Thyroid gland (tissue), 4 donors: ENCODE results near the gene VN1R5. TPM values are rescaled to one million over a fixed set of nuclear protein-coding genes. Genes with fewer than 3 reads are reported as not detected.

Source experiments
- small RNA-seq: library from RNA; depleted of rRNA; stranded (forward); fragments of <200 nt; gene quantifications from one replicate; pipeline ENCODE3, GENCODE V24; 2016
- total RNA-seq, 4 donors: library from RNA; depleted of rRNA; stranded (reverse); fragments of >200 nt; gene quantifications; one replicate each; pipeline ENCODE4 v1.2.3, GENCODE V29; 2016

Gene VN1R5
- total RNA-seq, 4 donors from 2014 or later: not detected

Small RNA genes within 50 kb of the gene (small RNA-seq; reads per million reads assigned to genes)
- not detected for gene RF00019

Other genes with a start within 250 kb of the VN1R5 start
- gene ZNF695, start 248.0 kb upstream of the VN1R5 start, total RNA-seq: under 1 TPM in 2 of 4 donors, not detected in 2; 0.11 to 0.24 TPM
- 1 to 10 TPM; 3.5 to 7.4 (median 4.4) TPM for gene ZNF670, start 177.3 kb upstream of the VN1R5 start, total RNA-seq
- 10 to 100 TPM in 3 of 4 donors, 1 to 10 TPM in 1; 9.8 to 13.0 (median 10.3) TPM for gene ZNF669, start 151.7 kb upstream of the VN1R5 start, total RNA-seq
- 10 to 100 TPM; 47.6 to 75.0 (median 62.4) TPM for gene ZNF124, start 84.1 kb upstream of the VN1R5 start, total RNA-seq
- 10 to 100 TPM; 34.0 to 78.6 (median 51.9) TPM for gene ZNF496, start 75.8 kb downstream of the VN1R5 start, total RNA-seq
- gene NLRP3, start 160.1 kb downstream of the VN1R5 start, total RNA-seq: 1 to 10 TPM in 1 of 4 donors, under 1 TPM in 3; 0.54 to 2.3 (median 0.75) TPM
- not detected for gene OR2B11, start 202.0 kb downstream of the VN1R5 start, total RNA-seq